Measurements from ENCODE around the gene TRIO. TPM values are rescaled to one million over a fixed set of nuclear protein-coding genes. Genes with fewer than 3 reads are reported as not detected.

TRIO gene
- total and polyA plus RNA-seq, 11 donors, result 35.2 to 99.1 (median 58.4) TPM

- DNase-seq (no peak), ATAC-seq (no peak)
- intact Hi-C loops (cut with DNase I), result no loop called here
- TF ChIP-seq POLR2A (IDR thresholded peaks at IDR 0.05) (no peak), CTCF (IDR thresholded peaks at IDR 0.05) (no peak)
- H3K4me3 ChIP-seq, result no peak overlapping the region
- H3K9me3 ChIP-seq, result no peaks in the 10 kb centered on the region
- H3K4me1 ChIP-seq, result peaks cover 0 to 21% (median 0%) of the 10 kb centered on the region in 12 donors
- WGBS, 4 donors, result 82 to 87% (median 84%) methylated on average over 6 of the region's 6 CpGs
- no peaks in the 10 kb centered on the region for H3K27me3 ChIP-seq
- H3K27ac ChIP-seq, result no peak overlapping the region
- peaks cover 0 to 10% (median 0%) of the 10 kb centered on the region in 9 donors for H3K36me3 ChIP-seq
Observed at GRCh38 chr5:14438195-14438606, 295.1 kb downstream of the TRIO start.

GRCh38 chr5:14439087-14439871 is 296.1 kb downstream of the TRIO start:
- intact Hi-C loops (cut with DNase I), result no loop called here
- ATAC-seq (no peak), DNase-seq (no peak)
- H3K4me1 ChIP-seq, result peaks cover 0 to 24% (median under 1%) of the 10 kb centered on the region in 12 donors
- TF ChIP-seq CTCF (IDR thresholded peaks at IDR 0.05) (no peak), POLR2A (IDR thresholded peaks at IDR 0.05) (no peak)
- H3K36me3 ChIP-seq, result peaks cover 0 to 10% (median 0%) of the 10 kb centered on the region in 9 donors
- H3K27ac ChIP-seq, result peak overlapping the region in 8 of 12 donors; percentile 41 to 85 (median 79)
- H3K27me3 ChIP-seq, result no peaks in the 10 kb centered on the region
- H3K4me3 ChIP-seq, result peak overlapping the region in 1 of 12 donors; percentile 64
- 84 to 89% (median 86%) methylated on average over 14 of the region's 14 CpGs for WGBS, 4 donors
- no peaks in the 10 kb centered on the region for H3K9me3 ChIP-seq

GRCh38 chr5:14440223-14440581 is 297.1 kb downstream of the TRIO start:
- Histone ChIP-seq H3K9me3 (no peaks in the 10 kb centered on the region), H3K4me1 (peaks cover 0 to 33% (median 9%) of the 10 kb centered on the region in 12 donors), H3K27me3 (no peaks in the 10 kb centered on the region), H3K27ac (peak overlapping the region; percentile 45 to 85 (median 79)), H3K4me3 (peak overlapping the region in 10 of 12 donors; percentile 46 to 73 (median 56)), H3K36me3 (peaks cover 0 to 8% (median 0%) of the 10 kb centered on the region in 9 donors)
- ATAC-seq (peak in 2 of 4 donors; percentile 26), DNase-seq (no peak)
- intact Hi-C loops (cut with DNase I), result no loop called here
- no peak for TF ChIP-seq POLR2A (IDR thresholded peaks at IDR 0.05)
- no peak for TF ChIP-seq CTCF (IDR thresholded peaks at IDR 0.05)
- WGBS, 4 donors, result 67 to 76% (median 75%) methylated on average over 10 of the region's 10 CpGs

- H3K4me3 ChIP-seq, result peak overlapping the region; percentile 25 to 73 (median 52)
- no peaks in the 10 kb centered on the region for H3K27me3 ChIP-seq
- peak overlapping the region; percentile 45 to 85 (median 79) for H3K27ac ChIP-seq
- 36 to 48% (median 40%) methylated on average over 14 to 40 of the region's 40 CpGs for WGBS, 4 donors
- peaks cover 0 to 39% (median 15%) of the 10 kb centered on the region in 12 donors for H3K4me1 ChIP-seq
- TF ChIP-seq POLR2A (IDR thresholded peaks at IDR 0.05) (peak in 1 of 2 donors; percentile 33), CTCF (IDR thresholded peaks at IDR 0.05) (no peak)
- no peaks in the 10 kb centered on the region for H3K9me3 ChIP-seq
- intact Hi-C loops (cut with DNase I), result no loop called here
- DNase-seq (peak in 4 of 5 donors; percentile 66 to 77 (median 70)), ATAC-seq (peak; percentile 80 to 95 (median 87))
- H3K36me3 ChIP-seq, result peaks cover 0 to 5% (median 0%) of the 10 kb centered on the region in 9 donors
Observed at GRCh38 chr5:14440582-14441431, 297.7 kb downstream of the TRIO start.
